HG02938 (cell line): Measurements from ENCODE around the gene TFDP2.
"Not testable (repeated sequence)": the region's sequence is repeated elsewhere in the genome, so short reads cannot be mapped to it uniquely, and the experiment has no call there.

Experiments used
- ATAC-seq: cut with Tn5 transposase; IDR thresholded peaks from one replicate; pipeline ENCODE4 v1.9.1; 2021; ENCODE audit warnings: mild to moderate bottlenecking, moderate library complexity; ENCODE audit not compliant: unreplicated experiment

TFDP2 gene

GRCh38 chr3:141930801-141931200 is 218.5 kb downstream of the TFDP2 start:
- ATAC-seq = no peak

- ATAC-seq = no peak
Observed at GRCh38 chr3:141929341-141929995, 219.9 kb downstream of the TFDP2 start.

GRCh38 chr3:141928631-141929270 is 220.6 kb downstream of the TFDP2 start:
- ATAC-seq = no peak

DNA sequence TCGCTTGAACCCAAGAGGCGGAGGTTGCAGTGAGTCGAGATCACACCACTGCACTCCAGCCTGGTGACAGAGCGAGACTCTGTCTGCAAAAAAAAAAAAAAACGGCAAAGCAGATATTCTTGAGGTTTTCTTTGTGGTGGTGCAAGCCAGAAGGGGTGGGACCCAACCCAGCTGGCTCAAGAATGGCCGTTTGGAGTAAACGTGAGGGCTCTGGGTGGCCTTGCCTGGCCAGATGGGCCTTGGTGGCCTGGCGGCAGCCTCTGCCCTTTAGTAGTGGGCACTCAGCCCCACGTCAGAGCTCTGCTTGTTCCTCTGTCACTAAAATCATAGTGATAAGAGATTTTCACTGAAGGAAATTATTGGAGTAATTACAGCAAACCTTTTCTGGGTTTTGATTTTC is 222.4 kb downstream of the TFDP2 start:
- ATAC-seq = no peak

DNA sequence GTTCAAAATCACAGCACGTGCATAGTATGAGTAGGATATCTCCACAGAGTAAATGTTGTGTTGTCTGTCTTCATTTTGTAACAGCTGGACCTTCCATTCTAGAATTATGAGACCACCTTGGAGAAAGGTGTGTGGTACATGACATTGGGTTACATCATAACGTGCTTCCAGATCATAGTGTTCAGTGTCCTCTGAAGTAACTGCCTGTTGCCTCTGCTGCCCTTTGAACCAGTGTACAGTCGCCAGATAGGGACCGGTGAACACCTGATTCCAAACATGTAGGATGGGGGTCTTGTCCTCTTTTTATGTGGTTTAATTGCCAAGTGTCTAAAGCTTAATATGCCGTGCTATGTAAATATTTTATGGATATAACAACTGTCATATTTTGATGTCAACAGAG is 223.7 kb downstream of the TFDP2 start:
- not testable (repeated sequence) for ATAC-seq

- no peak for ATAC-seq
Observed at GRCh38 chr3:141921316-141921715, 228.0 kb downstream of the TFDP2 start.

GRCh38 chr3:141920701-141921100 is 228.6 kb downstream of the TFDP2 start:
- no peak for ATAC-seq

DNA sequence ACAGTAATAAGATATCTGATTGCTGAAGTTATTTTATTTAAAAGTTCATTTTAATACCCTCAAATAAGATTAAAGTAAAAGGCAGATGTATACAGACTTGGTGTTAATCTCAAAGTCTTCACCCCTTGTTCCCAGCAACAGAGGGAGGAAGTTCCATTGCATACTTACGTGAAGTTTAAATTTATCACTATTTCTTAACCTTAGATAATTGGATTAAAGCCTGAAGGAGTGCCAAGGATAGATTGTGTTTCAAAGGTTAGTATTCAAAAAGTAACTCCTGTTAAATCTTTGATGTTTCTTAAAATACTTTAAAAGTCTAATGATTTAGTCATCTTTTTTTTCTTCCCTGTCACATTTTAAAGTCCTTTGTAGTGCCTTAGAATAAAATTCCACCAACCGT is 233.6 kb downstream of the TFDP2 start:
- no peak for ATAC-seq

GRCh38 chr3:141915016-141915415 is 234.3 kb downstream of the TFDP2 start:
- ATAC-seq = no peak

DNA sequence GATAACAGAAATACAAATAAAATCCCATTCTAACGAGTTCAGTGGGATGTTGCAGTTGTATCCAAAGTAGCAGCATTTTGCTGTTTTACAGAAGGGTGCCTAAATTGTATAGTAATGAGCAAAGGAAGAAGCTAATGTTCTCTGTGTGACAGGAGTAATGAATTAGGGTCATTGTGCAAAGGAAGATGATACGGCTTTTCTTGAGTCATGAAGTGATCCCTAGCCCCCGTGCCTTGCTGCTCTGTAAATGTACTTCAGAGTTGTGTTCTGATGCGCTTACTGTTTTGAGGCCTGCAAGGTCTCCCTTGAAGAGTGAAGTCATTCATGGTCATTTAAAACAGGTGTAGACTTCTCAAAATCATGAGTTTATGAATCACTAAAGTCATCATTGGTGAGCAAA is 235.0 kb downstream of the TFDP2 start:
- ATAC-seq = no peak

DNA sequence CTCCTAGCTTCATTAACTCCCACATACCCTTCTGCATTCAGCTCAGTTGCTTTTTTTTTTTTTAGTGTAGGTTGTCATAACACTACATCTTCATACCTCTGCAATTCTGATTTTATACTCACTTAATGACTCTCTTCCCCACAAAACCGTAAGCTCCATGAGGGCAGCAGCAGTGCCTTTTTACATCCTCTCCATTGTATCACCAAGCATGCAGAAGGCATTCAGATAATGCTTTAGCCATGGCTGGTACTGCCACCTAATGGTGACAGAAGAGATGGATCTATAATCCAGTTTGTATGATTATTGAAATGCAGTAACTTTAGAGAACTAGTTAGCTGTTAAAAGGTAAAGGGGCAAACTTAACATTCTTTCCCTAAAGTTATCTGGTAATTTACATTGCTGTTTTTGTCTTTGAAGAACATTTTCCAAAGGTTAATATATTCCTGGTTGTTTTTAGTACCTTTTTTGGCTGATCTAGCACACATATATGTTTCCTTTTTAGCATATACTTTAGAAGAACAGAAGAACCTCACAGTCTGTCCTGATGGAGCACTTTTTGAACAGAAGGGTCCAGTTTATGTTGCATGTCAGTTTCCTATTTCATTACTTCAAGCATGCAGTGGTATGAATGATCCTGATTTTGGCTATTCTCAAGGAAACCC is 236.1 kb downstream of the TFDP2 start:
- ATAC-seq = no peak

DNA sequence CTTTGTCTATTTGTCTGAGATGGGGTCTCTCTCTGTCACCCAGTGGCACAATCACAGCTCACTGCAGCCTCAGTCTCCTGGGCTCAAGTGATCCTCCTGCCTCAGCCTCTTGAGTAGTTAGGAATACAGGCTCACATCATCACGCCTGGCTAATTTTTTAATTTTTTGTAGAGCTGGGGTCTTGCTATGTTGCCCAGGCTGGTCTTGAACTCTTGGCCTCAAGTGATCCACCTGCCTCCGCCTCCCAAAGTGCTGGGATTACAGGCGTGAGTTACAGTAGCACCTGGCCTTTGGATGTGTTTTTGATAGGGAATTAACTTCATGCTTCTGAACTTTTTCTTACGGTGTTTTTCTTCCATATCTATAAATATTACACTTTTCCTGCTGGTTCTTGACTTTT is 239.4 kb downstream of the TFDP2 start:
- not testable (repeated sequence) for ATAC-seq

DNA sequence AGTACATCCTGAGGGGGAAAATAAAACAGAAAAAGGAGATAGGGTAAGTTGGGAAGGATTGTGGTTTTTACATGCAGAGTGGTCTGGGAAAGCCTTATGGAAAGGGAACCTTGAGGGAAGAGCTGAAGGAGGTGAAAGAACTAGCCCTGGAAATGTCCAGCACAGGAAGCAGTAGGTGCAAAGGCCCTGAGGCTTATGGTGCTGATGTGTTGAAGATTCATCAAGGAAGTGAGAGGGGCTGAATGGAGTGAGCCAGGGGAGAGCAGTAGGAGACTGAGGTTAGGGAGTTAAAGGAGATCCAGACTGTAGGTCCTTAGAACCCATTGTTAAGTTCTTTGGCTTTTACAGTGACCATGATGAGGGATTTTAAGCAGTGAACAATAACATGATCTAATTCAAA is 239.9 kb downstream of the TFDP2 start:
- ATAC-seq = no peak

GRCh38 chr3:141905129-141905528 is 244.2 kb downstream of the TFDP2 start:
- ATAC-seq = no peak

DNA sequence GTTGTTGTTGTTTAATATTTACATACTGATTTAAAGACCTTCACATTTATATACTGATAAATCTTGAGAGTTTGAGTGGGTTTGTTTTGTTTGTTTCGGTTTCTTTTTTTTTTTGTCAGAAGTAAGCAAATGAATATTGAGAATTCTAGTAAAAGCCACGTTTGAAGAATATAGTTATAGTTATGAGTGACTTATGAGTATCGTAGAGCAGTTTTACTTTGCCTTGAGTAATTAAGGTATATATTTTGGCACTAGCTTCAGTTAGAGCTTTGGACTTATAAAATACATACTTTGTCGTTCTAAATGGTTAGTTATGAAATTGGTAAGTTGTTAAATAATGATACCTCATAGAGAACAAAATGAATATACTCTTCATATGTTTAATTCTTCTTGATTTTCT is 245.1 kb downstream of the TFDP2 start:
- no peak for ATAC-seq

DNA sequence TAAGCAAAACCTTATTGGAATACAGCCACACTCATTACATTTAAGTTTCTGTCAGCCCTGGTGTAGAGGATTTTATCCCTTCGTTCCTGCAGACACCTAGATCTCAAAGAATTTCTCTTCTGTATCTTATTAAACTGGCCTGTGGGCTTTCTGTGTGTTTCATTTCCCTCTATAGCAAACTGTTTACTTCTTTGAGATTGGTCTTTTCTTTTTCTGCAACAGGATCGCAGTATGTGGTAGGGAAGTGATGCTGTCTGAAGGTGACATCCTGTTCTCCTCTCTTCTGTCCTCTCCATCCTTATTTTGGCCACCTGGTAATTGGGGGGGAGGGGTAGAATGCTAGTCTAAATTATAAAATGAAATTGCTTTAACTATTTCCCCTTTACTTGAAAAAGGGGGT is 247.4 kb downstream of the TFDP2 start:
- ATAC-seq = no peak

DNA sequence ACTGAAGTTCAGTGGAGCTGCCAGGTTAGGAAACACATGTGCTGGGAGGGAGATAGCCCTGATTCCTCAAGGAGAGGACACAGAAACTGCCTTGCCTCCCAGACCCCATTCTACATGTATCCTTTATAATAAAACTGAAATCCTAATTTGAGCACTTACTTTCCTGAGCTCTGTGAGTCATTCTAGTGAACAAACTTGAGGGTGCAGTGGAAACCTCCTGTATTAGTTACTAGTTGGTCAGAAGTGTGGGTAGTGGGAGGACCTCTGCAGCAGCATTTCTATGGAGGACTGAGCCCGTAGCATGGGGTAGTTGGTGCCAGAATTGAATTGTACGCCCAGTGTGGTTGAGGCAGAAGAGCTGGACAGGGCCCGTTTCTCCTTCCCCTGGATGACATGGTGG is 249.0 kb downstream of the TFDP2 start:
- ATAC-seq = no peak

DNA sequence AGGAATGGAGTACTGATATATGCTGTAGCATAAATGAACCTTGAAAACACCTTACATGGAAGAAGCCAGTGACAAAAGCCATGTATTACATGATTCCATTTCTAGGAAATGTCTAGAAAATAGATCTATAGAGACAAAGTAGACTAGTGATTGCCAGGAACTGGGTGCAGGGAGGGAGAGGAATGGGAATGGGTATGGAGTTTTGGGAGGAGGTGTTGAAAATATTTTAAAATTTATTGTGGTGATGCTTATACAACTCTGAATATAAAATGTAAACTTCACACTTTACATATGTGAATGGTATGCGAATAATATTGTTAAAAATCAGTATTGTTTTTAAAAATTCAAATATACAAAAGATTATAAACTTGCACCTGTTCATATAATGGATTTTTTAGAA is 250.4 kb downstream of the TFDP2 start:
- no peak for ATAC-seq

- no peak for ATAC-seq
Observed at GRCh38 chr3:141895731-141896130, 253.6 kb downstream of the TFDP2 start.

DNA sequence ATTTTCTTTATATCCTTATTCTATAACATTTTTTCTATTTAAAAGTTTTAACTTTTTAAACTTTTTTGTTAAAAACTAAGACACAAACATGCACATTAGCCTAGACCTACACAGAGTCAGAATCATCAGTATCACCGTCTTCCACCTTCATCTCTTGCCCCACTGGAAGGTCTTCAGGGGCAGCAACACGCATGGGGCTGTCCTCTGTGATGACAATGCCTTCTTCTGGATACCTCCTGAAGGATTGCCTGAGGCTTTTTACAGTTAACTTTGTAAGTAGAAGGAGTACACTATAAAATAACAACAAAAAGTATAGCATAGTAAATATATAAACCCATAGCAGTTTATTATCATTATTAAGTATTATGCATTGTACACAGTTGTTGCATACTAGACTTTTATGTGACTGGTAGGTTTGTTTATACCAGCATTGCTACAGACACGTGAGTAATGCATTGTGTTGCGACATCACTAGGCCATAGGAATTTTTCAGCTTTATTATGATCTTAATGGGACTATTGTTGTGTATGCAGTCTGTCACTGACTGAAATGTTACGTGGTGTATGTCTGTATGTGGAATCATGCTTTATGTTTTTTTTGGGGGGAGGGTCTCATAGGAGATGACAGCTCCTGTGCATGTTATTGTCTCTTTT is 254.7 kb downstream of the TFDP2 start:
- ATAC-seq = no peak
